Activated CD4-positive, alpha-beta memory T cell treated with anti-CD3 and anti-CD28 coated beads for 36 hours (primary cell): ENCODE data around the gene ENOSF1. TPM values are rescaled to one million over a fixed set of nuclear protein-coding genes. Genes with fewer than 3 reads are reported as not detected.
A peak's percentile ranks its signal among the peaks of the same experiment; 100 is the strongest.
"Not testable (repeated sequence)": the region's sequence is repeated elsewhere in the genome, so short reads cannot be mapped to it uniquely, and the experiment has no call there.

Source experiments
- CTCF ChIA-PET: fragments of 350-600 bp; sonication (Branson Sonifier 250); formaldehyde crosslinking; loops from one replicate; lab custom pipeline; 2021; ENCODE audit warnings: antibody characterized with exemption, inconsistent platforms; lab: Charles Lee
- POLR2A ChIA-PET: fragments of 350-600 bp; sonication (Branson Sonifier 250); formaldehyde crosslinking; loops from one replicate; lab custom pipeline; 2021; ENCODE audit warnings: antibody characterized with exemption; lab: Charles Lee
- DNase-seq: peaks from one replicate; pipeline ENCODE4 v3.0.0-alpha.2; 2020
- H3K27ac Mint-ChIP-seq: one replicate; pipeline ENCODE4 v1.8.0; 2021; ENCODE audit warnings: mixed read lengths
- H3K27me3 Mint-ChIP-seq: one replicate; pipeline ENCODE4 v1.8.0; 2021; ENCODE audit warnings: mixed read lengths
- H3K36me3 Mint-ChIP-seq: one replicate; pipeline ENCODE4 v1.8.0; 2021; ENCODE audit warnings: mixed read lengths
- H3K4me1 Mint-ChIP-seq: one replicate; pipeline ENCODE4 v1.8.0; 2021; ENCODE audit warnings: low read depth, mixed read lengths
- H3K4me3 Mint-ChIP-seq: one replicate; pipeline ENCODE4 v1.8.0; 2021; ENCODE audit warnings: mild to moderate bottlenecking, mixed read lengths
- H3K9me3 Mint-ChIP-seq: one replicate; pipeline ENCODE4 v1.8.0; 2021; ENCODE audit warnings: mixed read lengths
- intact Hi-C: fragments of 100-400 bp; cut with micrococcal nuclease; formaldehyde crosslinking; loops from one replicate; pipeline ENCODE4 v1.15.1; 2023
- total RNA-seq, 2 experiments: library from RNA; stranded (reverse); gene quantifications; one replicate each; pipeline ENCODE4 v1.2.3, GENCODE V29; 2021

Gene ENOSF1
- total RNA-seq, 2 experiments from 2014 or later = 59.1 to 61.2 TPM

GRCh38 chr18:682416-682815 is 30.0 kb downstream of the ENOSF1 start:
- not testable (repeated sequence) for H3K27me3 Mint-ChIP-seq, H3K9me3 Mint-ChIP-seq, H3K4me3 Mint-ChIP-seq, DNase-seq
- H3K4me1 Mint-ChIP-seq = peaks cover 15% of the 10 kb centered on the region
- CTCF ChIA-PET = interaction anchor here (1.0 to 1.1 kb wide), 2 partner anchors 30 to 58 kb away, joined by 3 to 8 read pairs; partner anchors contain the start of gene ENOSF1
- intact Hi-C loops = loop anchor here (1.0 kb wide), 3 partner anchors 24 to 130 kb away; partner anchors contain the start of gene YES1
- peaks cover 54% of the 10 kb centered on the region for H3K36me3 Mint-ChIP-seq
- POLR2A ChIA-PET = interaction anchor here (1.2 to 2.0 kb wide), 3 partner anchors 9 to 28 kb away, joined by 3 to 9 read pairs (median 3); partner anchors contain the start of gene TYMS
- H3K27ac Mint-ChIP-seq = peak overlapping the region; percentile 72

- Mint-ChIP-seq H3K36me3 (peaks cover 55% of the 10 kb centered on the region), H3K9me3 (no peaks in the 10 kb centered on the region), H3K4me1 (peaks cover 15% of the 10 kb centered on the region), H3K4me3 (no peak overlapping the region), H3K27ac (peak overlapping the region; percentile 72), H3K27me3 (no peaks in the 10 kb centered on the region)
- peak; percentile 77 for DNase-seq
- ChIA-PET POLR2A (interaction anchor here (2.0 kb wide), 1 partner anchor 24 kb away, joined by 9 read pairs; the partner anchor contains the start of gene TYMS), CTCF (interaction anchor here (1.0 kb wide), 1 partner anchor 58 kb away, joined by 3 read pairs; no protein-coding TSS in a partner anchor)
- intact Hi-C loops = loop anchor here (1.0 kb wide), 3 partner anchors 24 to 130 kb away; partner anchors contain the start of gene YES1
These were observed 30.4 kb downstream of the ENOSF1 start for GRCh38 chr18:681985-682384.

GRCh38 chr18:680392-680791 is 32.0 kb downstream of the ENOSF1 start:
- DNase-seq = no peak
- ChIA-PET CTCF (interaction anchor here (1.5 kb wide), 1 partner anchor 150 kb away, joined by 4 read pairs; no protein-coding TSS in a partner anchor), POLR2A (interaction anchor here (0.7 kb wide), 1 partner anchor 72 kb away, joined by 3 read pairs; no protein-coding TSS in a partner anchor)
- no peaks in the 10 kb centered on the region for H3K27me3 Mint-ChIP-seq
- H3K9me3 Mint-ChIP-seq = no peaks in the 10 kb centered on the region
- peaks cover 15% of the 10 kb centered on the region for H3K4me1 Mint-ChIP-seq
- no peak overlapping the region for H3K4me3 Mint-ChIP-seq
- intact Hi-C loops = no loop called here
- peaks cover 58% of the 10 kb centered on the region for H3K36me3 Mint-ChIP-seq
- no peak overlapping the region for H3K27ac Mint-ChIP-seq

- H3K36me3 Mint-ChIP-seq = peaks cover 57% of the 10 kb centered on the region
- POLR2A ChIA-PET = interaction anchor here (1.0 kb wide), 1 partner anchor 8 kb away, joined by 3 read pairs; no protein-coding TSS in a partner anchor
- peaks cover 15% of the 10 kb centered on the region for H3K4me1 Mint-ChIP-seq
- no peak overlapping the region for H3K27ac Mint-ChIP-seq
- intact Hi-C loops = no loop called here
- DNase-seq = no peak
- H3K4me3 Mint-ChIP-seq = no peak overlapping the region
- CTCF ChIA-PET = interaction anchor here (1.1 to 1.5 kb wide), 2 partner anchors 151 to 152 kb away, joined by 3 to 4 read pairs; no protein-coding TSS in a partner anchor
- H3K9me3 Mint-ChIP-seq = no peaks in the 10 kb centered on the region
- H3K27me3 Mint-ChIP-seq = no peaks in the 10 kb centered on the region
These were observed 32.9 kb downstream of the ENOSF1 start for GRCh38 chr18:679516-679915.

- H3K27me3 Mint-ChIP-seq = no peaks in the 10 kb centered on the region
- no peak overlapping the region for H3K4me3 Mint-ChIP-seq
- no peak for DNase-seq
- POLR2A ChIA-PET = interaction anchor here (1.0 kb wide), 2 partner anchors 8 to 34 kb away, joined by 3 read pairs; partner anchors contain the start of gene ENOSF1
- intact Hi-C loops = no loop called here
- CTCF ChIA-PET = interaction anchor here (0.6 to 1.5 kb wide), 3 partner anchors 109 to 153 kb away, joined by 3 to 4 read pairs (median 3); no protein-coding TSS in a partner anchor
- no peak overlapping the region for H3K27ac Mint-ChIP-seq
- no peaks in the 10 kb centered on the region for H3K9me3 Mint-ChIP-seq
- H3K4me1 Mint-ChIP-seq = peaks cover 15% of the 10 kb centered on the region
- peaks cover 60% of the 10 kb centered on the region for H3K36me3 Mint-ChIP-seq
These were observed 33.8 kb downstream of the ENOSF1 start for GRCh38 chr18:678482-679182.

- Mint-ChIP-seq H3K27me3 (no peaks in the 10 kb centered on the region), H3K27ac (no peak overlapping the region), H3K9me3 (no peaks in the 10 kb centered on the region), H3K36me3 (peaks cover 55% of the 10 kb centered on the region), H3K4me1 (peaks cover 15% of the 10 kb centered on the region), H3K4me3 (no peak overlapping the region)
- intact Hi-C loops = no loop called here
- peak; percentile 17 for DNase-seq
- CTCF ChIA-PET = interaction anchor here (0.6 kb wide), 1 partner anchor 110 kb away, joined by 3 read pairs; no protein-coding TSS in a partner anchor
- POLR2A ChIA-PET = interaction anchor here (1.0 to 1.4 kb wide), 2 partner anchors 20 to 35 kb away, joined by 3 read pairs; partner anchors contain the start of genes ENOSF1 and TYMS
These were observed 34.5 kb downstream of the ENOSF1 start for GRCh38 chr18:677951-678381.

- ChIA-PET POLR2A (interaction anchor here (1.4 kb wide), 1 partner anchor 19 kb away, joined by 3 read pairs; the partner anchor contains the start of gene TYMS), CTCF (interaction anchor here (0.6 kb wide), 1 partner anchor 42 kb away, joined by 3 read pairs; no protein-coding TSS in a partner anchor)
- Mint-ChIP-seq H3K27ac (no peak overlapping the region), H3K27me3 (no peaks in the 10 kb centered on the region), H3K9me3 (no peaks in the 10 kb centered on the region), H3K36me3 (peaks cover 56% of the 10 kb centered on the region), H3K4me3 (no peak overlapping the region), H3K4me1 (peaks cover 8% of the 10 kb centered on the region)
- DNase-seq = no peak
- intact Hi-C loops = no loop called here
These were observed 35.3 kb downstream of the ENOSF1 start for GRCh38 chr18:677145-677544.

GRCh38 chr18:676736-677135 is 35.7 kb downstream of the ENOSF1 start:
- H3K4me1 Mint-ChIP-seq = peaks cover 4% of the 10 kb centered on the region
- H3K27ac Mint-ChIP-seq = no peak overlapping the region
- ChIA-PET CTCF (interaction anchor here (0.6 kb wide), 1 partner anchor 42 kb away, joined by 3 read pairs; no protein-coding TSS in a partner anchor), POLR2A (interaction anchor here (1.4 kb wide), 1 partner anchor 19 kb away, joined by 3 read pairs; the partner anchor contains the start of gene TYMS)
- H3K4me3 Mint-ChIP-seq = no peak overlapping the region
- H3K27me3 Mint-ChIP-seq = no peaks in the 10 kb centered on the region
- peaks cover 55% of the 10 kb centered on the region for H3K36me3 Mint-ChIP-seq
- no peaks in the 10 kb centered on the region for H3K9me3 Mint-ChIP-seq
- intact Hi-C loops = no loop called here
- DNase-seq = no peak

GRCh38 chr18:676069-676468 is 36.4 kb downstream of the ENOSF1 start:
- Mint-ChIP-seq H3K4me3 (no peak overlapping the region), H3K27me3 (no peaks in the 10 kb centered on the region), H3K9me3 (no peaks in the 10 kb centered on the region), H3K27ac (peak overlapping the region; percentile 19), H3K4me1 (no peaks in the 10 kb centered on the region), H3K36me3 (peaks cover 56% of the 10 kb centered on the region)
- intact Hi-C loops = no loop called here
- ChIA-PET POLR2A (no interaction called here), CTCF (no interaction called here)
- DNase-seq = no peak

- no peaks in the 10 kb centered on the region for H3K9me3 Mint-ChIP-seq
- no peak for DNase-seq
- POLR2A ChIA-PET = interaction anchor here (1.0 to 1.3 kb wide), 2 partner anchors 16 to 33 kb away, joined by 3 read pairs; no protein-coding TSS in a partner anchor
- intact Hi-C loops = no loop called here
- no peaks in the 10 kb centered on the region for H3K4me1 Mint-ChIP-seq
- CTCF ChIA-PET = interaction anchor here (1.2 kb wide), 1 partner anchor 164 kb away, joined by 4 read pairs; no protein-coding TSS in a partner anchor
- H3K4me3 Mint-ChIP-seq = no peak overlapping the region
- H3K27ac Mint-ChIP-seq = no peak overlapping the region
- H3K36me3 Mint-ChIP-seq = peaks cover 61% of the 10 kb centered on the region
- no peaks in the 10 kb centered on the region for H3K27me3 Mint-ChIP-seq
These were observed 37.1 kb downstream of the ENOSF1 start for GRCh38 chr18:675307-675706.

GRCh38 chr18:673769-674168 is 38.7 kb downstream of the ENOSF1 start:
- no peak for DNase-seq
- Mint-ChIP-seq H3K27me3 (no peaks in the 10 kb centered on the region), H3K36me3 (peaks cover 68% of the 10 kb centered on the region), H3K4me3 (no peak overlapping the region), H3K27ac (no peak overlapping the region), H3K9me3 (no peaks in the 10 kb centered on the region), H3K4me1 (no peaks in the 10 kb centered on the region)
- ChIA-PET CTCF (interaction anchor here (1.2 kb wide), 1 partner anchor 157 kb away, joined by 3 read pairs; no protein-coding TSS in a partner anchor), POLR2A (interaction anchor here (1.3 kb wide), 1 partner anchor 15 kb away, joined by 3 read pairs; no protein-coding TSS in a partner anchor)
- intact Hi-C loops = no loop called here
